Stimulated activated CD8-positive, alpha-beta memory T cell treated with anti-CD3 and anti-CD28 coated beads, Interleukin-2, amount 100 ng/mL, for 1 hour (primary cell): ENCODE results near the gene ZNF780A.
"Not testable (repeated sequence)": the region's sequence is repeated elsewhere in the genome, so short reads cannot be mapped to it uniquely, and the experiment has no call there.

ENCODE experiments used
- DNase-seq, 2 donors: peaks; one replicate each; pipeline ENCODE4 v3.0.0-alpha.2; 2020; ENCODE audit warnings: low read depth in 2 of 2

Gene ZNF780A

DNA sequence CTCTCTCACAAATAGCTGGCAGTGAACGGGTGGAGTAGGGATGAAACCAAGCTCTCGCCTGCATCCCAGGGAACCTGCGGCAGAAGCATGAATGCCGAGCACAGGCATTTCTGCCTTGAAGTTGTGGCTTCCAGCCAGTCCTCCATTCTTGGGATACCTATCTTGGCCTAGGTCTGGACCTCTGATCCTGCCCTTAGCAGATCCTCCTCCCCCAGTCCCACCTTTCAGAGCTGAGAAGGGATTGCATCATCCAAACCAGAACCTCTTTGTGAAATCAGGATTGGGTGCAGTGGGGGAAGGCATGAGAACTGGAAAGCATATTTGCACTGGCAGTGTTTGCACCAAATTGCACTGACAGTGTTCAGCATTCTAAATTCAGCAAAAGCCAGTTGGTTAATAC, 5.8 kb downstream of the ZNF780A start:
- DNase-seq, result no peak

DNA sequence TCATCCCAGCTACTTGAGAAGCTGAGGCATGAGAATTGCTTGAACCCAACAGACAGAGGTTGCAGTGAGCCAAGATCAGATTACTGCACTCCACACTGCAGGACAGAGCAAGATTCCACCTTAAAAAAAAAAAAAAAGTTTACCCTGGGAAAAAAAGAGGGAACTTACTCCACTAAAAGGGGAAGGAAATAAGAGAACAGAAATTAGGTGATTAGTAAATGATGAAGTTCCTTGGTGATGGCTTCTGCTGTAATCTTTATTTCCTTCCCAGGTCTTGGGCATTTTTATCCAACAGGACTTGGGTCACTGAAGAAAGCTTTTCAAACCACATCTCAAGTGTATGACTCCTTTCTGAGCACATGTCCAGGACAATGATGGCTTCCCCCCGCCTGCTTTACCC, 9.3 kb downstream of the ZNF780A start:
- no peak for DNase-seq

DNA sequence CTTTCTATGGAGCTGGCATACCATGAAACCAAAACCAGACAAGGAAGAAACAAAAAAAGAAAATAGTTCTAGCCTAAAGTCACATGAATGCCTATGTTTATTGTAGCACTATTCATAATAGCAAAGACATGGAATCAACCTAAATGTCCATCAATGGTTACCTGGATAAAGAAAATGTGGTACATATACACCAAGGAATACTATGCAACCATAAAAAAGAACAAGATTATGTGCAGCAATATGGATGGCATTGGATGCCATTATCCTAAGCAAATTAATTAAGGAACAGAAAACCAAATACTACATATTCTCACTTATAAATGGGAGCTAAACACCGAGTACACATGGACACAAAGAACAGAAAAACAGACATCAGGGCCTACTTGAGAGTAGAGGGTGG, 10.5 kb downstream of the ZNF780A start:
- no peak for DNase-seq

DNA sequence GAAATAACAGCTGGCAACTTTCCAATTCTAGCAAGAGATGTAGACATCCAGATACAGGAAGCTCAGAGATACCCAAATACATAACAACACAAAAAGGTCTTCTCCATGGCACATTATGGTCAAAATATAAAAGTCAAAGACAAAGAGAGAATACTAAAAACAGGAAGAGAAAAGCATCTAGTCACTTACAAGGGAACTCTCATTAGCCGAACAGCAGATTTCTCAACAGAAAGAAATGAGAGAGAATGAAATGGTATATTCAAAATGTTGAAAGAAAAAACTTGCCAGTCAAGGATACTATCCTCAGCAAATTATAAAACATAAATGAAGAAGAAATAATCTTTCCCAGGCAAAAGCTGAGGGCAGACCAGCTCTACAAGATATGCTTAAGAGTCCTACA, 12.4 kb downstream of the ZNF780A start:
- no peak for DNase-seq

DNA sequence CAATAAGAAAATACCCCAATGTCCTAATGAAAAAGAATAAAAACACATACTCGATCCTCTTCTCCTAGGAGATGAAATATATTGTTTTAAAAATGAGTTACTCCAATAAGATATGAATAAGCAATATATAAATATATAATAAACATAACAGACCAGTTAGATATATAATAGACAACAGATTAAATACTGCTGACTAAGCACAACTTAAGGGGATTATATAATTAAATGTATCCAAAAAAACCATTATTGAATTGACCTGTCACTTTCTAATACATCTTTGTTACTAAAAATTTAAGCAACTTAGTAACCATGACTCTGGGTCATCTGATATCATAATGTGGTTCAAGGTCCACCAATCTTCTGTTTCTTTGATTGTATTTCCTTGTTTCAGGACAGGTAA, 20.7 kb downstream of the ZNF780A start:
- no peak for DNase-seq

DNA sequence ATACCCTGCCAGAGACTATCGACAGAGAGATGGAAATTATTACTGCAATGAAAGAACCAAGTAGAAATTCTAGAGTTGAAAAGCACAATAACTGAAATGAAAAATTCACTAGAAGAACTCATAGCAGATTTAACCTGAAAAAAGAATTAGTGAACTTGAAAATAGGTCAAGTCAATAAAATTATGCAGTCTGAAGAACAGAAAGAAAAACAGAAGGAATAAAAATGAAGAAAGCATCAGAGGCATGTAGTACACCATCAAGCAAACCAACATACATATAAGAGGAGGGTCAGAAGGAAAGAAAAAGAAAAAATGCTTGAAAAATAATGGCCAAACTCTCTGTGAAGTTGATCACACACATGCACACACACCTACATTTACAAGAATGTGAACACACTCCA, 31.1 kb downstream of the ZNF780A start:
- DNase-seq, result no peak

DNA sequence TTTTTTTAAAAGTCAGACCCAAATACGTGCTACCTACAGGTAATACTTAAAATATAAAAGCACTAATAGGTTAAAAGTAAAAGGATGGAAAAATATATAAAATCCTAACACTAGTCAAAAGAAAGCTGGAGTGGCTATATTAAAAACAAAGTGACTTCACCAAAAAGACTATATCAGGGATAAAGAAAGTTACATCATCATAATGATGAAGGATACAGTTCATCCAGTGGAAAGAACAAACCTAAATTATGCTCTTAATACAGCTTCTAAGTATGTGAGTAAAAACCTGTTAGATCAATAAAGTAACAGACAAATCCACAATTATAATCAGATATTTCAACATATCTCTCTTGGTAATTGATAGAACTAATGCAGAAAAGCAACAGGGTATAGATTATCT, 33.6 kb downstream of the ZNF780A start:
- DNase-seq, result no peak

DNA sequence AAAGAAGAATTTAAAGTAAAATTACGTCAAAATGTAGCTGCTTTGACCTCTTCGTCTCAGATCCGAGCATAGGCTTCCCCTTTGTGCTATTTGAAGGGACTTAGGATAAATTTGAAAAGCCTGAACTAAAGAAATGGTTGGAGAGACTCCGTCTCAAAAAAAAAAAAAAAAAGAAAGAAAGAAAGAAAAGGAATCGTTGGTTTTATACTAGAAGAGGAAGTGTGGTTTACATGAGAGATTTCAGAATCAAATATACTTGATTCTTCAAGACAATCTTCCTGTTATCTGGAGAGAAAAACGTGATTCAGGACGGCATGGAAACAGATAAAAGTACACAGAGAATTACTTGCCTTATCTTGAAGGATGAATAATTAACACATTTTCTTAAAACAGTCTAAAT, 34.2 kb downstream of the ZNF780A start:
- DNase-seq, result no peak

DNA sequence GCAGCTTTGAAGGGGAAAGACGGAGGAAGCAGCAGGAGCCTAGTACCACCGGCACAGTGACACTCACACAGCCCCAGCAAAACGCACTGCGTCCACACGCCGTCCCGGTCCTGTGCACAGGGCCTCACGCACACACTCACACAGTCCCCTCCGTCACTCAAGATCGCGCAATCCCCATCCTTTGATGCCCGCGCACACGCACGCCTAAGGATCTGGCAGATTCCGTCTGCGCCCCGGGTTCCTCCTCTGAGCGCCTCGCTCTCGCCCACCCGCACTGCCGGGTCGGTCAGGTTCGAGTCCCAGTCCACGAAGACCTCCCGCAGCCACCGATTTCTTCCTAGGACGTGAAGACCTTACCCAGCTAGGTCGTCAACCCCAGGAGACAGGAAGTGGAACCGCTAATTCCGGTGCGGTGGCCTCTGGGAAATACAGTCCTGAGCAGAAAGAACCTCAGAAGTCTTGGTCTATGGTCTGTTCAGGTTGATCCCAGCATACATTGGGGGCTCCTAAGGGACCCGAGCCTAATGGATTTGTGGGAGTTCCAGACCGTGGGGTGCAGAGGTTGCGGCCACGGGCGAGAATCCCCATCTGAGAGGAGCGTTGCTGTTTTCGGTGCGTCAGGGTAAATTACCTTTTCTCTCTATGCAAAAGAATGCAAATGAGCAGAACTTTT, 34.8 kb downstream of the ZNF780A start, which contains the start of gene ZNF780B:
ZNF780B (minus strand) TSS at position 400 of the 673 bp plus-strand sequence. CDS start 5,899 bp downstream, outside the sequence.
- DNase-seq, result peak; percentile 43 to 49

DNA sequence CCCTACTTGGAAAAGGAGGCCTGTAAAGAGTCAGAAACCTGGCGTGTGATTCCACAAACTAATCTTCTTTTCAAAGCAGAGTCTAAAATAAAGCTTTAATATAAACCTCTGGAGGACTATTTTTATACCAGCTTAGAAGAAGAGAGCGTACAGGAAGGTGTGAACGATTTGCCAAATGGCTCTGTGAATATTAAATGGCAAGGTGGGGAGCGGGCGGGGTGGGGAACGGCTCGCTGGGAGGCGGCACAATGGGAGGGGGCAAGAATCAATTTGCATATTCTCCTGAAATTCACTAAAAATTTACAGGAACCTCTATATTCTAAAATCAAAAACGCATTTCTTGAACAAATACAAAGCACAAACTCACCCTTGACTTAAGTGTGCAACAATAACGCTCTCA, 35.7 kb downstream of the ZNF780A start:
- DNase-seq, result no peak

DNA sequence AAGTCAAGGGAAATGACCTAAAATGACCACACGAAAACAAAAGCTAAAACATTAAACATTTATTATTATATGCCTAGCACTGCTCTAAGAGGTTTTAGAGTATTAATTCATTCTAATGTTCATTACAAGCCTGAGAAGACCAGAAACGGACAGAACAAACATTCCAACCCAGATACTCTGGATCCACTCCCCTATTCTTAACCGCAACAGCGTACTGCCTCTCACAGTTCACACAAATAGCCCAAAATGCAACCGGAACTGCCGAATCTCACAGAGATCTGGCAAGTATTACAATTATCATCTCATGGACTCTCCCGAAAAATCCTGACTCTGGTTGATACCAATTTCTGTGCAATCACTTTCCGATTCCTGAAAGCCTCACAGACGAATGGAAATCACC, 36.1 kb downstream of the ZNF780A start:
- no peak for DNase-seq

DNA sequence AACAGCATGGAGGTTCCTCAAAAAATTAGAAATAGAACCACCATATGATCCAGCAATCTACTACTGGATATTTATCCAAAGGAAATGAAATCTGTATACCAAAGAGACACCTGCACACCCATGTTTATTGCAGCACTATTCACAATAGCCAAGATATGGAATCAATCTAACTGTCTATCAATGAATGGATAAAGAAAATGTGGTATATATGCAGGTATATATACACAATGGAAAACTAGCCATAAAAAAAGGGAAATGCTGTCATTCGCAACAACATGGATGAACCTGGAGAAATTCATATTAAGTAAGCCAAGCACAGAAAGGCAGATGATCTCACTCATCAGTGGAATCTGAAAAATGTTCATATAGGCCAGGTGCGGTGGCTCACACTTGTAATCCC, 37.3 kb downstream of the ZNF780A start:
- DNase-seq, result no peak

DNA sequence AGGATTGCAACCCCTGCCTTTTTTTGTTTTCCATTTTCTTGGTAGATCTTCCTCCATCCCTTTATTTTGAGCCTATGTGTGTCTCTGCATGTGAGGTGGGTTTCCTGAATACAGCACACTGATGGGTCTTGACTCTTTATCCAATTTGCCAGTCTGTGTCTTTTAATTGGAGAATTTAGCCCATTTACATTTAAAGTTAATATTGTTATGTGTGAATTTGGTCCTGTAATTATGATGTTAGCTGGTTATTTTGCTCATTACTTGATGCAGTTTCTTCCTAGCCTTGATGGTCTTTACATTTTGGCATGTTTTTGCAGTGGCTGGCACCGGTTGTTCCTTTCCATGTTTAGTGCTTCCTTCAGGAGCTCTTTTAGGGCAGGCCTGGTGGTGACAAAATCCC, 49.0 kb downstream of the ZNF780A start:
- not testable (repeated sequence) for DNase-seq

DNA sequence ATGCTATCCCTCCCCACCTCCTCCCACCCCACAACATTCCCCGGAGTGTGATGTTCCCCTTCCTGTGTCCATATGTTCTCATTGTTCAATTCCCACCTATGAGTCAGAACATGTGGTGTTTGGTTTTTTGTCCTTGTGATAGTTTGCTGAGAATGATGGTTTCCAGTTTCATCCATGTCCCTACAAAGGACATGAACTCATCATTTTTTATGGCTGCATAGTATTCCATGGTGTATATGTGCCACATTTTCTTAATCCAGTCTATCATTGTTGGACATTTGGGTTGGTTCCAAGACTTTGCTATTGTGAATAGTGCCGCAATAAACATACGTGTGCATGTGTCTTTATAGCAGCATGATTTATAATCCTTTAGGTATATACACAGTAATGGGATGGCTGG, 52.7 kb downstream of the ZNF780A start:
- not testable (repeated sequence) for DNase-seq

DNA sequence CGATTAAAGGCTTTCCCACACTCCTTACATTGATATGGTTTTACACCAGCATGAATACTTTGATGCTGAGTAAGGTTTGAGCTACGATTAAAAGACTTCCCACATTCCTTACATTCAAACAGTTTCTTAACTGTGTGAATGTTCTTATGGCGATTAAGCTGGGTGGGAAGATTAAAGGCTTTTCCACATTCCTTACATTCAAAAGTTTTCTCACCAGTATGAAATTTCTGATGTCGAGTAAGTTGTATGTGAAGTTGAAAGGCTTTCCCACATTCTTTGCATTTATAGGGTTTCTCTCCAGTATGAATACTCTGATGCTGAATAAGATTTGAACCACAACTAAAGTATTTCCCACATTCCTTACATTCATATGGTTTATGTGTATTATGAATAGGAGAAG, 54.7 kb downstream of the ZNF780A start:
- DNase-seq, result no peak

DNA sequence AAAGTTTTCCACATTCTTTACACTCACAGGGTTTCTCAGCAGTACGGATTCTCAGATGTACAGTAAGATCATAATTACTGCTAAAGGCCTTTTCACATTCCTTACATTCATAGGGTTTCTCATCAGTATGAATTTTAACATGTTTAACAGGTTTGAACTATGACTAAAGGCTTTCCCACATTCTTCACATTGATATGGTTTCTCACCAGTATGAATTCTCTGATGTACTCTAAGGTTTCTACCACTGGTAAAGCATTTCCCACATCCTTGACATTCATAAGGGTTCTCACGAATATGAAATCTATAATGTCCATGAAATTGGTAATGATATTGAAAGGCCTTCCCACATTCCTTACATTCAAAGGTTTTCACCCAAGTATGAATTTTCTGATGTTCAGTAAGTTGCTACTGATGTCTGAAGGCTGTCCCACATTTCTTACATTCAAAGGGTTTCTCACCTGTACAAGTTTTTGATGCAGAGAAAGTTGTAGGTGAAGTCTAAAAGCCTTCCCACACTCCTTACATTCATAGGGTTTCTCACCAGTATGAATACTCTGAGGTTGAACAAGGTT, 56.7 kb downstream of the ZNF780A start:
- DNase-seq, result no peak

DNA sequence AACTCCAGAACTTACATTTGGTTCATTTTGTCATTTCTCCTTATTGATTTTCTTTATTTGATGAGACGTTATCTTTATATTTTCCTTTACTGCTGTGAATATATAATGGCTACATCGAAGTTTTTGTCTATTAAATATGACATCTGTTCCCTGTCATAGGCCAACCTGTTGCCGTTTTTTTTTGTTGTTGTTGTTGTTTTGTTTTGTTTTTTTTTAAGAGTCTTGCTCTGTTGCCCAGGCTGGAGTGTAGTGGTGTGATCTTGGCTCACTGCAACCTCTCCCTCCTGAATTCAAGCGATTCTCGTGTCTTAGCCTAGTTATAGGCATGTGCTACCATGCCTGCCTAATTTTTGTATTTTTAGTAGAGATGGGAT, 64.2 kb downstream of the ZNF780A start:
- no peak for DNase-seq

DNA sequence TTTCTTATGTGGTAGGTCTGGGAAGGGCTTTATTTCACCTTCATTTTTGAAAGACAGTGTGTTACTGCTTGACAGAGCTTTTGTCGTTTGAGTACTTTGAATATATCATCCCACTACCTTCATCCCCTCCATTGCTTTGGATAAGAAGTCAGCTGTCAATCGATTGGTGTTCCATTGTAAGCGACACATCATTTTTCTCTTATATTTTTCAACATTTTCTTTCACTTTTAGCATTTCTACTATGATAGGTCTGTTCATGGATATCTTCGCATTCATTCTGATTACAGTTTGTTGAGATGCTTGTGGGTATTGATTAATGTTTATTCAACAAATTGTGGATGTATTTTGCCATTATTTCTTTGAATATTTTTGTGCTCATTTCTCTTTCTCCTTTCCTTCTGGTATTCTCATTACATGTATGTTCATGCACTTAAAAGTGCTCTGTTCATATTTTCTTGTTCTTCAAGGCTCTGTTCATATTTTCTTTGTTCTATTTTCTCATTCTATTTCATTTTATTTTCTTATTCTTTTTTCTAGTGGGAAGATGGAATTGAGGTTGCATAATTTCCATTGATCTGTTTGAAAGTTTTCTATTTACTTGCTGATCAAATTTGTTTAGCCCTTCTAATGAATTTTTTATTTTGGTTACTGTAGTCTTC, 64.7 kb downstream of the ZNF780A start:
- DNase-seq, result no peak

DNA sequence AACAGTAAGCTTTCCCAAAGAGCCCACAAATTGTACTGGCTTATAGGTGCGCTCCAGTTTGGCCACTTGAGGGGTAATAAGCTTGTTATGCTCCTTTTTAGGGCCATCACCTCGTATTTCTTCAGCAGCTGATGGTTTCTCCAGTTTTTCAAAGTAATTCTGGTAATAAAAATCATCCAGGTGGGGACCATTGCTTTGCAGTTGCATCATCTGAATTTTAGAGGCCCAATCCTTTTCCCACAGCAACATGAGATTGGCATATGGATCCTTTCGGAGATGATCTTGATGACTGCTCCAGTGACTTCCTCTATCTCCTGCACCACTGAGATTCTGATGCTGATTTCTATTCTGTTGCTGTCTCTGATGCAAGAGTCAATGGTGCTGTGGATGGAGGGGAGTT, 66.8 kb downstream of the ZNF780A start:
- DNase-seq, result no peak
